Nucleus accumbens (tissue), 56 donors: ENCODE results near the gene PYGM.

Source experiments
- DNase-seq, 56 donors: peaks; one replicate each; lab custom pipeline; 2025; lab: John Stamatoyannopoulos, UW

The PYGM gene

GRCh38 chr11:64769283-64769682, 9.5 kb upstream of the PYGM start:
- no peak for DNase-seq

- DNase-seq, result no peak
Measured at GRCh38 chr11:64768300-64768694, 8.5 kb upstream of the PYGM start.

GRCh38 chr11:64767344-64768299, 7.8 kb upstream of the PYGM start:
- DNase-seq, result peak in 21 of 56 donors; percentile 9 to 66 (median 22)

GRCh38 chr11:64766881-64767280, 7.1 kb upstream of the PYGM start:
- no peak for DNase-seq

- DNase-seq, result no peak
Measured at GRCh38 chr11:64765851-64766665, 6.3 kb upstream of the PYGM start.

- peak in 1 of 56 donors; percentile 23 for DNase-seq
Measured at GRCh38 chr11:64765291-64765850, 5.6 kb upstream of the PYGM start.

GRCh38 chr11:64764753-64765152, 5.0 kb upstream of the PYGM start:
- DNase-seq, result no peak

GRCh38 chr11:64764040-64764611, 4.4 kb upstream of the PYGM start:
- no peak for DNase-seq

GRCh38 chr11:64763526-64764039, 3.8 kb upstream of the PYGM start:
- DNase-seq, result peak in 5 of 56 donors; percentile 29 to 67 (median 43)

GRCh38 chr11:64762674-64763525, 3.1 kb upstream of the PYGM start:
- peak in 19 of 56 donors; percentile 20 to 75 (median 40) for DNase-seq

- DNase-seq, result peak in 17 of 56 donors; percentile 10 to 51 (median 31)
Measured at GRCh38 chr11:64762277-64762673, 2.5 kb upstream of the PYGM start.

GRCh38 chr11:64760759-64761420, 1.1 kb upstream of the PYGM start:
- DNase-seq, result no peak

GRCh38 chr11:64759131-64759721, 548 bp downstream of the PYGM start:
- no peak for DNase-seq

GRCh38 chr11:64758330-64759079, 1.3 kb downstream of the PYGM start:
- no peak for DNase-seq

GRCh38 chr11:64757549-64758329, 2.0 kb downstream of the PYGM start:
- DNase-seq, result no peak

GRCh38 chr11:64755681-64756361, 4.0 kb downstream of the PYGM start:
- no peak for DNase-seq
